Activated CD8-positive, alpha-beta memory T cell treated with anti-CD3 and anti-CD28 coated beads, Interleukin-2, amount 10 ng/mL, durations not matched to agents 7 days and 5 days (primary cell): ENCODE measurements around the gene SPATA31D1. TPM values are rescaled to one million over a fixed set of nuclear protein-coding genes. Genes with fewer than 3 reads are reported as not detected.

Experiments used
- ATAC-seq: fragments of 150-1000 bp; cut with Tn5 transposase; one replicate; pipeline ENCODE4 v1.10.0; 2021; ENCODE audit warnings: moderate library complexity
- CTCF ChIA-PET: fragments of 350-600 bp; sonication (Branson Sonifier 250); formaldehyde crosslinking; loops from one replicate; lab custom pipeline; 2021; ENCODE audit warnings: antibody characterized with exemption; lab: Charles Lee
- DNase-seq: peaks from one replicate; pipeline ENCODE4 v3.0.0-alpha.2; 2020
- H3K27ac Mint-ChIP-seq: one replicate; pipeline ENCODE4 v1.8.0; 2021; ENCODE audit warnings: mild to moderate bottlenecking, mixed read lengths
- H3K27me3 Mint-ChIP-seq: one replicate; pipeline ENCODE4 v1.8.0; 2021; ENCODE audit warnings: mixed read lengths
- H3K36me3 Mint-ChIP-seq: one replicate; pipeline ENCODE4 v1.8.0; 2021; ENCODE audit warnings: mild to moderate bottlenecking, mixed read lengths
- H3K4me1 Mint-ChIP-seq: one replicate; pipeline ENCODE4 v1.8.0; 2021; ENCODE audit warnings: mixed read lengths
- H3K4me3 Mint-ChIP-seq: one replicate; pipeline ENCODE4 v1.8.0; 2021; ENCODE audit warnings: mild to moderate bottlenecking, moderate library complexity, mixed read lengths
- H3K9me3 Mint-ChIP-seq: one replicate; pipeline ENCODE4 v1.8.0; 2022; ENCODE audit warnings: low read depth, mixed read lengths
- total RNA-seq, 2 experiments: library from RNA; stranded (reverse); gene quantifications; one replicate each; pipeline ENCODE4 v1.2.3, GENCODE V29; 2021

Gene SPATA31D1
- total RNA-seq, 2 experiments from 2014 or later, result not detected

DNA sequence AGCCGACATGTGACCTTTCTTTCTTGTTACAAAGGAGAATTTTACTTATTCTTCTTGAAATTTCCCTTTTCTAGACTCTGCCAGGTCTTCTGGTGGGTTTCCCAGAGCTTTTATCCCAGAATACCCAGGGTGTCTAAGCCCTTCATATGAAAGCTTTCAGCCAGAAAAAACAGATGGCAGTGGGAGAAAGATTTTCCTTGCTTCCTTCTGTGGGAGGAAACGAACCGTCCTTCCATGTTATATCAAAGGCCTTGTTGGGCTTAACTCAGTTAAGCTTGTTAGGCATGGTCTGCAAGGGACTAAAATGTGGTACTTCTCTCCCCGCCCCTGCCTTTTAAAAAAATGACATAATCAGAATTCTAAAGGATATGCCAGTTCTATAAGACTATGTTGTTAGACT is 47.5 kb downstream of the SPATA31D1 start:
- Mint-ChIP-seq H3K27me3 (no peaks in the 10 kb centered on the region), H3K4me1 (no peaks in the 10 kb centered on the region), H3K4me3 (no peak overlapping the region), H3K27ac (no peak overlapping the region), H3K9me3 (no peaks in the 10 kb centered on the region), H3K36me3 (no peaks in the 10 kb centered on the region)
- DNase-seq, result no peak
- no peak for ATAC-seq
- CTCF ChIA-PET, result no interaction called here

DNA sequence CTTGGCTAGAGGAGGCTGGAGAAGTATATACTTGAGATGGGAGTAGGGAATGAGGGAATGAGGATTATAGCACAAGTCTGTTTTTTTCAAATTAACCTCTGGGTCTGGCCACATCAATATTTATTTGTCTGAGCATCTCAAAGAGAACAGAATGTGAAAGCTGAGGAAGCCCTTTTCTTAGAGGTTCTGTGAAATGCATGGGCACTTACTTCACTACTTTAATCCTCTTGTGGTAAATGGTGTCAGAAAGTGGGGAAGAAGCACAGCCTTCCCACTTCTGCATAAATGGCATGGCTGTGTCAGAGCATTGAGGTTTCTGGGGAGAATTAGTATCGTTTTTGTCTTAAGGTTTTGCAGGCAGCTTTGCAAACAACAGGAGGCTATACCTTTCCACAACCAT is 48.6 kb downstream of the SPATA31D1 start:
- Mint-ChIP-seq H3K9me3 (peaks cover under 1% of the 10 kb centered on the region), H3K27ac (no peak overlapping the region), H3K27me3 (no peaks in the 10 kb centered on the region), H3K4me1 (no peaks in the 10 kb centered on the region), H3K4me3 (no peak overlapping the region), H3K36me3 (no peaks in the 10 kb centered on the region)
- DNase-seq, result no peak
- CTCF ChIA-PET, result no interaction called here
- ATAC-seq, result no peak

GRCh38 chr9:82038897-82039296 is 50.3 kb downstream of the SPATA31D1 start:
- CTCF ChIA-PET, result no interaction called here
- no peak for DNase-seq
- Mint-ChIP-seq H3K36me3 (no peaks in the 10 kb centered on the region), H3K27ac (no peak overlapping the region), H3K4me3 (no peak overlapping the region), H3K4me1 (no peaks in the 10 kb centered on the region), H3K9me3 (peaks cover 3% of the 10 kb centered on the region), H3K27me3 (no peaks in the 10 kb centered on the region)
- ATAC-seq, result no peak

Other genes with a start within 250 kb of the SPATA31D1 start
- gene SPATA31D4, start 60.3 kb upstream of the SPATA31D1 start, total RNA-seq, result not detected
- gene SPATA31D3, start 45.3 kb upstream of the SPATA31D1 start, total RNA-seq, result not detected